ENCODE measurements around the gene ADAMTS6. TPM values are rescaled to one million over a fixed set of nuclear protein-coding genes. Genes with fewer than 3 reads are reported as not detected.

ADAMTS6 gene
- polyA plus RNA-seq, 3 donors, result 0.01 TPM; not detected in 2

DNA sequence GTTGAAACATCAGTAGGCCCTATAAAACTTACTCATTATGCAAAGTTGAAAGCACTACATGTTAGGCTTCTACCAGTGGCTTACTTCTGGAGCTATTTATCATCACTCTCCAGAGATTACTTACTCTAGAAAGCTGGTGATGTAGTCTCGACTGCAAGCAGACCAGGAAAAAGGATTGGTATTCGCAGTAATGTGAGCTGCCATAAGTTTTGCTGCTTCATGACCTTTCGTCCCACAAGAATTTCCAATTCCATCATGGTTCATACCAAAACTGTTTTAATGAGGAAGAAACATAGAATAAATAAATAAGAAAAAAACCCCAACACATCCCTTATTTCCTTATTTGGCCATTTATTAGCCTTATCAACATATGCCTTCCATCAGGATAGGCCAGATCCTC, 181.9 kb downstream of the ADAMTS6 start:
- Histone ChIP-seq H3K9me3 (replicated peaks in 1 of 2; ENCODE audit: control insufficient read depth in 1 of 2, insufficient read depth in 1 of 2, low read length in 2 of 2) (no peaks in the 10 kb centered on the region), H3K27me3 (ENCODE audit: control insufficient read depth in 2 of 2, insufficient read depth in 2 of 2, low read length in 2 of 2) (no peaks in the 10 kb centered on the region), H3K36me3 (replicated peaks in 1 of 2; ENCODE audit: control insufficient read depth in 1 of 2, insufficient read depth in 2 of 2, low read length in 2 of 2) (no peaks in the 10 kb centered on the region), H3K27ac (ENCODE audit: low read depth in 1 of 2, low read length in 2 of 2) (no peak overlapping the region), H3K79me2 (ENCODE audit: insufficient read depth, low read length) (no peaks in the 10 kb centered on the region), H3K9ac (ENCODE audit: insufficient read depth, low read length, poor library complexity, severe bottlenecking) (no peak overlapping the region), H2AFZ (ENCODE audit: insufficient read depth, low read depth, low read length, poor library complexity, severe bottlenecking) (no peak overlapping the region), H4K20me1 (ENCODE audit: insufficient read depth, low read length) (no peaks in the 10 kb centered on the region), H3K4me2 (replicated peaks; ENCODE audit: extremely low read depth, low read length, poor library complexity, severe bottlenecking) (no peak overlapping the region), H3K4me3 (replicated peaks in 1 of 3; ENCODE audit: low read depth in 2 of 3, low read length in 3 of 3) (no peak overlapping the region), H3K4me1 (ENCODE audit: control insufficient read depth in 1 of 2, insufficient read depth in 2 of 2, low read length in 2 of 2) (no peaks in the 10 kb centered on the region)
- H3K36me3 Mint-ChIP-seq, result no peaks in the 10 kb centered on the region
- no peak overlapping the region for H3K27ac Mint-ChIP-seq
- no peak for DNase-seq
- intact Hi-C loops (cut with micrococcal nuclease), result no loop called here
- TF ChIP-seq, protein P1, sequence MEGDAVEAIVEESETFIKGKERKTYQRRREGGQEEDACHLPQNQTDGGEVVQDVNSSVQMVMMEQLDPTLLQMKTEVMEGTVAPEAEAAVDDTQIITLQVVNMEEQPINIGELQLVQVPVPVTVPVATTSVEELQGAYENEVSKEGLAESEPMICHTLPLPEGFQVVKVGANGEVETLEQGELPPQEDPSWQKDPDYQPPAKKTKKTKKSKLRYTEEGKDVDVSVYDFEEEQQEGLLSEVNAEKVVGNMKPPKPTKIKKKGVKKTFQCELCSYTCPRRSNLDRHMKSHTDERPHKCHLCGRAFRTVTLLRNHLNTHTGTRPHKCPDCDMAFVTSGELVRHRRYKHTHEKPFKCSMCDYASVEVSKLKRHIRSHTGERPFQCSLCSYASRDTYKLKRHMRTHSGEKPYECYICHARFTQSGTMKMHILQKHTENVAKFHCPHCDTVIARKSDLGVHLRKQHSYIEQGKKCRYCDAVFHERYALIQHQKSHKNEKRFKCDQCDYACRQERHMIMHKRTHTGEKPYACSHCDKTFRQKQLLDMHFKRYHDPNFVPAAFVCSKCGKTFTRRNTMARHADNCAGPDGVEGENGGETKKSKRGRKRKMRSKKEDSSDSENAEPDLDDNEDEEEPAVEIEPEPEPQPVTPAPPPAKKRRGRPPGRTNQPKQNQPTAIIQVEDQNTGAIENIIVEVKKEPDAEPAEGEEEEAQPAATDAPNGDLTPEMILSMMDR (IDR thresholded peaks at IDR 0.05), result no peak
- H3K4me3 Mint-ChIP-seq, result no peak overlapping the region
- peaks cover 0 to 4% (median 2%) of the 10 kb centered on the region in 3 donors for H3K27me3 Mint-ChIP-seq (ENCODE audit: low read depth in 3 of 3)
- no peaks in the 10 kb centered on the region for H3K9me3 Mint-ChIP-seq
- H3K4me1 Mint-ChIP-seq, result no peaks in the 10 kb centered on the region
- no CpG with 5 or more reads among the region's 3 CpGs for WGBS (ENCODE audit: insufficient coverage)

DNA sequence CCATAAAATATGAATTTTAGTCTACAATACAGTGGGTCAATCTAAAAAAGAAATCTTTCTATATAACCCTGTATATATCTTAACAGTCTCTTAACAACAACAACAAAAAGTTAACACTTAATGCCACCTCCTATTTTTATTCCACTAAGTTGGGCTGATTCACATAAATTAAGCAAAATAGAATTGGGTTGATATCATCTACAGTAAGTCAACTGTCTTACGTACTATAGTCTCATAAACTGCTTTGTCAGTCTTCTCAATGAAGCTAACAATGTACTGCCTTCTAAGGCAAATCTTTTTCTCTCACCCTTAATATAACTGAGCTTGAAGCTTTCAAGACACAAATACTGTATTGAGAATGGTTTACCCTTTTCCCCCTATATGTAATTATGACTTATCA, 185.7 kb downstream of the ADAMTS6 start:
- Mint-ChIP-seq H3K4me3 (no peak overlapping the region), H3K36me3 (no peaks in the 10 kb centered on the region), H3K27me3 (ENCODE audit: low read depth in 3 of 3) (no peaks in the 10 kb centered on the region), H3K9me3 (no peaks in the 10 kb centered on the region), H3K4me1 (no peaks in the 10 kb centered on the region), H3K27ac (no peak overlapping the region)
- Histone ChIP-seq H3K27me3 (ENCODE audit: control insufficient read depth in 2 of 2, insufficient read depth in 2 of 2, low read length in 2 of 2) (no peaks in the 10 kb centered on the region), H3K36me3 (replicated peaks in 1 of 2; ENCODE audit: control insufficient read depth in 1 of 2, insufficient read depth in 2 of 2, low read length in 2 of 2) (no peaks in the 10 kb centered on the region), H3K9me3 (replicated peaks in 1 of 2; ENCODE audit: control insufficient read depth in 1 of 2, insufficient read depth in 1 of 2, low read length in 2 of 2) (no peaks in the 10 kb centered on the region), H3K79me2 (ENCODE audit: insufficient read depth, low read length) (no peaks in the 10 kb centered on the region), H3K9ac (ENCODE audit: insufficient read depth, low read length, poor library complexity, severe bottlenecking) (no peak overlapping the region), H4K20me1 (ENCODE audit: insufficient read depth, low read length) (no peaks in the 10 kb centered on the region), H3K4me2 (replicated peaks; ENCODE audit: extremely low read depth, low read length, poor library complexity, severe bottlenecking) (no peak overlapping the region), H3K4me3 (replicated peaks in 1 of 3; ENCODE audit: low read depth in 2 of 3, low read length in 3 of 3) (no peak overlapping the region), H2AFZ (ENCODE audit: insufficient read depth, low read depth, low read length, poor library complexity, severe bottlenecking) (no peak overlapping the region), H3K4me1 (ENCODE audit: control insufficient read depth in 1 of 2, insufficient read depth in 2 of 2, low read length in 2 of 2) (no peaks in the 10 kb centered on the region), H3K27ac (ENCODE audit: low read depth in 1 of 2, low read length in 2 of 2) (no peak overlapping the region)
- no CpG with 5 or more reads among the region's 1 CpG for WGBS (ENCODE audit: insufficient coverage)
- intact Hi-C loops (cut with micrococcal nuclease), result no loop called here
- no peak for DNase-seq
- TF ChIP-seq, protein P1 (IDR thresholded peaks at IDR 0.05), result no peak

Data from CD14-positive monocyte (primary cell).